Transverse colon (tissue), 4 donors: ENCODE results near the gene KRTAP21-2. TPM values are rescaled to one million over a fixed set of nuclear protein-coding genes. Genes with fewer than 3 reads are reported as not detected.

ENCODE experiments used
- DNase-seq: peaks from one replicate; pipeline ENCODE4 v3.0.0-alpha.2; 2019
- H3K27ac ChIP-seq, 4 donors: fragments of 200-600 bp; sonication (generic); 2 replicates each; pipeline ENCODE4 v1.5.1; 2016 to 2018; ENCODE audit warnings: inconsistent platforms in 4 of 4
- H3K27me3 ChIP-seq: fragments of 200-600 bp; sonication (generic); 2 replicates; pipeline ENCODE4 v1.5.1; 2017; ENCODE audit warnings: inconsistent platforms
- H3K36me3 ChIP-seq, 4 donors: fragments of 200-600 bp; sonication (generic); 2 replicates each; pipeline ENCODE4 v1.5.1; 2017 to 2019; ENCODE audit warnings: inconsistent platforms in 4 of 4
- H3K4me1 ChIP-seq, 4 donors: fragments of 200-600 bp; sonication (generic); 2 replicates each; pipeline ENCODE4 v1.5.1; 2017 to 2020; ENCODE audit warnings: inconsistent platforms in 4 of 4
- H3K4me3 ChIP-seq, 4 donors: fragments of 200-600 bp; sonication (generic); 1 replicate in 1 of 4; 2 replicates in 3 of 4; pipeline versions ENCODE4 v1.5.1 to v1.6.1; 2017 to 2019; ENCODE audit warnings: inconsistent platforms in 4 of 4
- H3K9me3 ChIP-seq, 2 donors: fragments of 200-600 bp; sonication (generic); 2 replicates each; pipeline ENCODE4 v1.5.1; 2017 to 2019; ENCODE audit warnings: inconsistent platforms in 2 of 2
- EP300 ChIP-seq: sonication (generic); formaldehyde crosslinking; IDR thresholded peaks from one replicate; pipeline ENCODE4 v1.6.1; 2017; ENCODE audit warnings: antibody characterized with exemption, low read depth
- POLR2A ChIP-seq: fragments of 450-650 bp; IDR thresholded peaks from one replicate; pipeline ENCODE4 v1.6.1; 2016; ENCODE audit warnings: antibody characterized with exemption, mild to moderate bottlenecking, moderate library complexity
- POLR2AphosphoS5 ChIP-seq, 3 donors: sonication (generic); formaldehyde crosslinking; IDR thresholded peaks; one replicate each; pipeline ENCODE4 v1.6.1; 2016; ENCODE audit warnings: antibody characterized with exemption in 3 of 3
- WGBS, 2 donors: methylation state at CpG; one replicate each; pipeline ENCODE4 v1.1.5; 2018; ENCODE audit warnings: low coverage in 1 of 2; 5-methylcytosine and 5-hydroxymethylcytosine counted together
- in situ Hi-C, 4 donors: fragments of 200-750 bp; cut with MboI; loops; one replicate each; pipeline versions ENCODE4 v1.15.0 to v1.15.1; 2017; ENCODE audit warnings: low sequenced_read_pairs in 3 of 4, low pct_ligation_motif_present in 1 of 4, low pct_unique_long_range_greater_than_20kb in 1 of 4
- intact Hi-C: fragments of 100-400 bp; cut with DNase I; formaldehyde crosslinking; loops from one replicate; pipeline ENCODE4 v1.15.1; 2023; ENCODE audit warnings: low total_unique reads
- small RNA-seq, 4 donors: library from RNA; depleted of rRNA; stranded (forward); fragments of <200 nt; gene quantifications; one replicate each; pipeline ENCODE3, GENCODE V24; 2016
- total RNA-seq, 4 donors: library from RNA; depleted of rRNA; stranded (reverse); fragments of >200 nt; gene quantifications; one replicate each; pipeline ENCODE4 v1.1.0, GENCODE V29; 2016
- TF ChIP-seq, protein P1 (sequence below), 5 experiments: fragments of 200-600 bp in 3 of 5; fragments of 450-650 bp in 2 of 5; sonication (generic) in 3 of 5; IDR thresholded peaks; 1 replicate in 2 of 5; 2 replicates in 3 of 5; pipeline ENCODE4 v1.5.1; 2016 to 2017; ENCODE audit warnings: antibody characterized with exemption in 5 of 5, inconsistent platforms in 3 of 5, mild to moderate bottlenecking in 2 of 5, moderate library complexity in 1 of 5

Gene KRTAP21-2
- total RNA-seq, 4 donors from 2014 or later = not detected

DNA sequence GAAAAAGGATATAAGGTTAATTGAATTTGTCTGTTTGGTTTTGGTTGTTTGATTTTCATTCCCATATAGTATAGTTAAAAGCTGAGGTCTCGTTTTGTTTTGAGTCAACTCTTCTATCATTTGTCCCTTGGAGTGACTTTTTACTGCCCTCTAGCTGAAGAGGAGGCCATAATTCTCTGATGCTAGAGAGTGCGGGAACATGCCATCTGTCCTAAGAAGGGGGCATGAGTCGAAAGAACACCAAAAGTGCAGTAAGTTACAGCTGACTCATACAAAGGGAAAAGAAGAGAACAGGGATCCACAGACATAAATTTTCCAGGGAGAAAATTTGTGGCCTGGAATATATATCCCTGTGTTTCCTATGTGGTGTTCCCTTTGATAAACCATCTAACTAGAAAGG lies 32.6 kb downstream of the KRTAP21-2 start:
- DNase-seq = no peak
- Histone ChIP-seq H3K9me3 (peaks cover 0 to 3% of the 10 kb centered on the region in 2 donors), H3K27me3 (no peaks in the 10 kb centered on the region), H3K36me3 (no peaks in the 10 kb centered on the region), H3K4me1 (no peaks in the 10 kb centered on the region), H3K4me3 (no peak overlapping the region), H3K27ac (no peak overlapping the region)
- 52 to 63% methylated on average over 3 of the region's 3 CpGs for WGBS, 2 donors
- intact Hi-C loops = no loop called here
- in situ Hi-C loops = no loop called here
- TF ChIP-seq POLR2AphosphoS5 (IDR thresholded peaks at IDR 0.05) (no peak), POLR2A (no peak), EP300 (no peak)
- TF ChIP-seq, protein P1, sequence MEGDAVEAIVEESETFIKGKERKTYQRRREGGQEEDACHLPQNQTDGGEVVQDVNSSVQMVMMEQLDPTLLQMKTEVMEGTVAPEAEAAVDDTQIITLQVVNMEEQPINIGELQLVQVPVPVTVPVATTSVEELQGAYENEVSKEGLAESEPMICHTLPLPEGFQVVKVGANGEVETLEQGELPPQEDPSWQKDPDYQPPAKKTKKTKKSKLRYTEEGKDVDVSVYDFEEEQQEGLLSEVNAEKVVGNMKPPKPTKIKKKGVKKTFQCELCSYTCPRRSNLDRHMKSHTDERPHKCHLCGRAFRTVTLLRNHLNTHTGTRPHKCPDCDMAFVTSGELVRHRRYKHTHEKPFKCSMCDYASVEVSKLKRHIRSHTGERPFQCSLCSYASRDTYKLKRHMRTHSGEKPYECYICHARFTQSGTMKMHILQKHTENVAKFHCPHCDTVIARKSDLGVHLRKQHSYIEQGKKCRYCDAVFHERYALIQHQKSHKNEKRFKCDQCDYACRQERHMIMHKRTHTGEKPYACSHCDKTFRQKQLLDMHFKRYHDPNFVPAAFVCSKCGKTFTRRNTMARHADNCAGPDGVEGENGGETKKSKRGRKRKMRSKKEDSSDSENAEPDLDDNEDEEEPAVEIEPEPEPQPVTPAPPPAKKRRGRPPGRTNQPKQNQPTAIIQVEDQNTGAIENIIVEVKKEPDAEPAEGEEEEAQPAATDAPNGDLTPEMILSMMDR (IDR thresholded peaks at IDR 0.05) = no peak

DNA sequence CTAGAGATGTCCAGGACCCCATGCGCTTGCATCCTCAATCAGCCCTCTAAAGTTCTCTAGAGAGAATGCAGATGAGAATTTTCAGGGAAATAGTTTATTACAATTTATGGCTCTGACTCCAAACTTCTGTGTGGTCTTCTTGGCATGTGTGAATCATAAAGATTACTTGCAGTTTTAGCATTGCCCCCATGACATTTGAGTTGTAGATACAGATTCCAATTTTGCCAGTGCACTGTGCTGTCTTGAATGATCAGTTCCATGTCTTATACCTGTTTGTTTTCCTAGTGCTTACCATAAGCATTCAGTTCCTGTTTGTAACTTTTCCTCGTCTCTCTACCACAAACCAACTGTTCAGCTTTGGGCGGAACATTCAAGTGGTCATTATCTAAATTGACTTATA lies 33.3 kb downstream of the KRTAP21-2 start:
- peaks cover 0 to 3% of the 10 kb centered on the region in 2 donors for H3K9me3 ChIP-seq
- no peaks in the 10 kb centered on the region for H3K27me3 ChIP-seq
- no peak overlapping the region for H3K27ac ChIP-seq
- DNase-seq = no peak
- WGBS, 2 donors = 80 to 89% methylated on average over 3 of the region's 3 CpGs
- intact Hi-C loops = no loop called here
- H3K4me1 ChIP-seq = no peaks in the 10 kb centered on the region
- in situ Hi-C loops = no loop called here
- H3K36me3 ChIP-seq = no peaks in the 10 kb centered on the region
- H3K4me3 ChIP-seq = no peak overlapping the region
- no peak for TF ChIP-seq EP300
- no peak for TF ChIP-seq POLR2AphosphoS5 (IDR thresholded peaks at IDR 0.05)
- TF ChIP-seq, protein P1 (IDR thresholded peaks at IDR 0.05) = no peak
- no peak for TF ChIP-seq POLR2A

DNA sequence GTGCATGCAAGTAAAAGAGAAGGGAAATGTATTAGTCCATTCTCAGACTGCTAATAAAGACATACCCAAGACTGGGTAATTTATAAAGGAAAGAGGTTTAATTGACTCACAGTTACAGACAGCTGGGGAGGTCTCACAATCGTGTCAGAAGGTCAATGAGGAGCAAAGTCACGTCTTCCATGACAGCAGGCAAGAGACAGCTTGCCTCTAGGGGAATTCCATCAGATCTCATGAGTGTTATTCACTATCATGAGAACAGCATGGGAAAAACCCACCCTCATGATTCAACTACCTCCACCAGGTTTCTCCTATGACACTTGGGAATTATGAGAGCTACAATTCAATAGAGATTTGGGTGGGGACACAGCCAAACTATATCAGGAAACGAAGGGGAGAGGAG lies 36.6 kb downstream of the KRTAP21-2 start:
- TF ChIP-seq POLR2A (no peak), EP300 (no peak), POLR2AphosphoS5 (IDR thresholded peaks at IDR 0.05) (no peak)
- TF ChIP-seq, protein P1 (IDR thresholded peaks at IDR 0.05) = no peak
- H3K4me3 ChIP-seq = no peak overlapping the region
- DNase-seq = no peak
- no peaks in the 10 kb centered on the region for H3K4me1 ChIP-seq
- WGBS, 2 donors = 8 to 19% methylated on average over 3 of the region's 3 CpGs
- H3K27me3 ChIP-seq = no peaks in the 10 kb centered on the region
- H3K36me3 ChIP-seq = no peaks in the 10 kb centered on the region
- intact Hi-C loops (no loop called here), in situ Hi-C loops (no loop called here)
- H3K27ac ChIP-seq = no peak overlapping the region
- H3K9me3 ChIP-seq = peaks cover 0 to 3% of the 10 kb centered on the region in 2 donors

DNA sequence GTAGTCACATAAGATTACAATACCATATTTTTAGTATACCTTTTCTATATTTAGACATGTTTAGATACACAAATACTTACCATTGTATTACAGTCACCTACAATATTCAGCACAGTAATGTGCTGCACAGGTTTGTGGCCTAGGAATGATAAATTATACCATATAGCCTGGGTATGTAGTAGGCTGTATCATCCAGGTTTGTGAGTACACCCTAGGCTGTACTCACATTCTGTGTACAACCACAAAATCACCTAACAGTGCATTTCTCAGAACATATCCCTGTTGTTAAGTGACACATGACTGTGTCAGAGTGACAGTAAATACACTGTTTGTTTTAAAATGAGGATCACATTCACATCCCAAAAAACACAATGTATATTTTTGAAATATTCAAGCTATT lies 39.6 kb downstream of the KRTAP21-2 start:
- no peaks in the 10 kb centered on the region for H3K27me3 ChIP-seq
- no peak overlapping the region for H3K27ac ChIP-seq
- TF ChIP-seq POLR2A (no peak), POLR2AphosphoS5 (IDR thresholded peaks at IDR 0.05) (no peak), EP300 (no peak)
- TF ChIP-seq, protein P1 (IDR thresholded peaks at IDR 0.05) = no peak
- H3K9me3 ChIP-seq = peaks cover 2 to 6% of the 10 kb centered on the region in 2 donors
- in situ Hi-C loops (no loop called here), intact Hi-C loops (no loop called here)
- H3K4me3 ChIP-seq = no peak overlapping the region
- DNase-seq = no peak
- no peaks in the 10 kb centered on the region for H3K36me3 ChIP-seq
- no peaks in the 10 kb centered on the region for H3K4me1 ChIP-seq

Small RNAs within 50 kb of the gene (small RNA-seq; reads per million reads assigned to genes)
- gene AP000244.1 (0 reads per million in 4 donors), gene KRTAP21-3 (0 reads per million in 4 donors)

Other genes with a start within 250 kb of the KRTAP21-2 start
- not detected for gene KRTAP19-5, start 245.1 kb downstream of the KRTAP21-2 start, total RNA-seq
- gene KRTAP19-6, start 205.4 kb downstream of the KRTAP21-2 start, total RNA-seq = not detected
- gene KRTAP19-7, start 185.9 kb downstream of the KRTAP21-2 start, total RNA-seq = not detected
- not detected for gene KRTAP22-2, start 156.9 kb downstream of the KRTAP21-2 start, total RNA-seq
- gene KRTAP6-3, start 154.8 kb downstream of the KRTAP21-2 start, total RNA-seq = not detected
- gene KRTAP6-2, start 148.4 kb downstream of the KRTAP21-2 start, total RNA-seq = not detected
- not detected for gene KRTAP22-1, start 146.2 kb downstream of the KRTAP21-2 start, total RNA-seq
- gene KRTAP6-1, start 133.3 kb downstream of the KRTAP21-2 start, total RNA-seq = not detected
- gene KRTAP20-1, start 130.8 kb downstream of the KRTAP21-2 start, total RNA-seq = not detected
- gene KRTAP20-4, start 126.6 kb downstream of the KRTAP21-2 start, total RNA-seq = not detected
- not detected for gene KRTAP20-2, start 112.1 kb downstream of the KRTAP21-2 start, total RNA-seq
- gene KRTAP20-3, start 104.4 kb downstream of the KRTAP21-2 start, total RNA-seq = not detected
- not detected for gene KRTAP21-3, start 28.5 kb downstream of the KRTAP21-2 start, total RNA-seq
- not detected for gene KRTAP21-1, start 8.2 kb upstream of the KRTAP21-2 start, total RNA-seq
- not detected for gene KRTAP8-1, start 66.0 kb upstream of the KRTAP21-2 start, total RNA-seq
- not detected for gene KRTAP7-1, start 82.5 kb upstream of the KRTAP21-2 start, total RNA-seq
- not detected for gene KRTAP11-1, start 134.3 kb upstream of the KRTAP21-2 start, total RNA-seq